MCF 10A (cell line): Measurements from ENCODE around the gene KLF13. TPM values are rescaled to one million over a fixed set of nuclear protein-coding genes. Genes with fewer than 3 reads are reported as not detected.

Source experiments
- BruUV-seq: library from RNA; stranded (reverse); fragments of 400-500 nt; replicated peaks from 2 replicates; lab custom pipeline; 2021; lab: Mats Ljungman, UMichigan
- CTCF ChIA-PET: fragments of 300-600 bp; sonication (Branson Sonifier 250); formaldehyde crosslinking; extraction: SDS; loops from one replicate; lab custom pipeline; 2021; ENCODE audit warnings: antibody characterized with exemption, inconsistent platforms; lab: Yijun Ruan, JAX
- POLR2A ChIA-PET: fragments of 300-600, 350-650 bp; sonication (Branson Sonifier 250); formaldehyde crosslinking; extraction: SDS; loops from one replicate; lab custom pipeline; 2020; ENCODE audit warnings: antibody characterized with exemption, inconsistent platforms; lab: Yijun Ruan, JAX
- DNase-seq: peaks from one replicate; pipeline ENCODE4 v3.0.0-alpha.2; 2018; ENCODE audit not compliant: unreplicated experiment
- H3K27ac Mint-ChIP-seq: one replicate; pipeline ENCODE4 v1.8.0; 2022; ENCODE audit warnings: mild to moderate bottlenecking, low read depth, mixed read lengths; ENCODE audit not compliant: unreplicated experiment
- H3K27me3 Mint-ChIP-seq: one replicate; pipeline ENCODE4 v1.8.0; 2022; ENCODE audit warnings: mixed read lengths; ENCODE audit not compliant: insufficient read depth, unreplicated experiment
- H3K36me3 Mint-ChIP-seq: one replicate; pipeline ENCODE4 v1.8.0; 2022; ENCODE audit warnings: mild to moderate bottlenecking, moderate library complexity, mixed read lengths; ENCODE audit not compliant: insufficient read depth, unreplicated experiment
- H3K4me1 Mint-ChIP-seq: one replicate; pipeline ENCODE4 v1.8.0; 2022; ENCODE audit warnings: mixed read lengths; ENCODE audit not compliant: insufficient read depth, unreplicated experiment
- H3K4me3 Mint-ChIP-seq: one replicate; pipeline ENCODE4 v1.8.0; 2022; ENCODE audit warnings: mild to moderate bottlenecking, moderate library complexity, mixed read lengths; ENCODE audit not compliant: unreplicated experiment
- H3K9me3 Mint-ChIP-seq: one replicate; pipeline ENCODE4 v1.8.0; 2022; ENCODE audit warnings: mixed read lengths; ENCODE audit not compliant: unreplicated experiment
- CTCF ChIP-seq: fragments of 200-600 bp; IDR thresholded peaks from one replicate; pipeline ENCODE4 v1.8.0; 2022; ENCODE audit warnings: antibody characterized with exemption, mild to moderate bottlenecking; ENCODE audit not compliant: unreplicated experiment
- intact Hi-C: fragments of 100-400 bp; cut with micrococcal nuclease; formaldehyde crosslinking; loops from 2 replicates; pipeline ENCODE4 v1.14.1; 2022
- total RNA-seq: library from RNA; stranded (reverse); gene quantifications from 2 replicates; pipeline ENCODE4 v1.2.3, GENCODE V29; 2022

Gene KLF13
- total RNA-seq, 1 experiment from 2014 or later, result 83.1 TPM

GRCh38 chr15:31302029-31302657, 24.5 kb upstream of the KLF13 start:
- TF ChIP-seq CTCF, result no peak
- ChIA-PET POLR2A (no interaction called here), CTCF (interaction anchor here (0.6 to 1.3 kb wide), 5 partner anchors 72 to 672 kb away, joined by 3 to 6 read pairs (median 4); no protein-coding TSS in a partner anchor)
- intact Hi-C loops, result no loop called here
- H3K4me1 Mint-ChIP-seq, result peaks cover 4% of the 10 kb centered on the region
- no peaks in the 10 kb centered on the region for H3K36me3 Mint-ChIP-seq
- DNase-seq, result no peak
- H3K4me3 Mint-ChIP-seq, result no peak overlapping the region
- BruUV-seq, result no TSS peak
- no peak overlapping the region for H3K27ac Mint-ChIP-seq
- H3K27me3 Mint-ChIP-seq, result no peaks in the 10 kb centered on the region
- no peaks in the 10 kb centered on the region for H3K9me3 Mint-ChIP-seq

- intact Hi-C loops, result no loop called here
- DNase-seq, result peak; percentile 50
- H3K4me1 Mint-ChIP-seq, result peaks cover 2% of the 10 kb centered on the region
- CTCF ChIA-PET, result interaction anchor here (0.6 to 1.3 kb wide), 9 partner anchors 64 to 518 kb away, joined by 3 to 6 read pairs (median 3); no protein-coding TSS in a partner anchor
- H3K36me3 Mint-ChIP-seq, result no peaks in the 10 kb centered on the region
- POLR2A ChIA-PET, result interaction anchor here (0.6 to 1.1 kb wide), 3 partner anchors 23 to 1341 kb away, joined by 3 read pairs; no protein-coding TSS in a partner anchor
- no peak overlapping the region for H3K4me3 Mint-ChIP-seq
- no peaks in the 10 kb centered on the region for H3K9me3 Mint-ChIP-seq
- no TSS peak for BruUV-seq
- no peaks in the 10 kb centered on the region for H3K27me3 Mint-ChIP-seq
- H3K27ac Mint-ChIP-seq, result no peak overlapping the region
- TF ChIP-seq CTCF, result no peak
Measured at GRCh38 chr15:31302778-31303725, 23.6 kb upstream of the KLF13 start.

- no peaks in the 10 kb centered on the region for H3K9me3 Mint-ChIP-seq
- no TSS peak for BruUV-seq
- no peak for DNase-seq
- peaks cover 5% of the 10 kb centered on the region for H3K4me1 Mint-ChIP-seq
- H3K36me3 Mint-ChIP-seq, result no peaks in the 10 kb centered on the region
- H3K27me3 Mint-ChIP-seq, result no peaks in the 10 kb centered on the region
- TF ChIP-seq CTCF, result no peak
- no peak overlapping the region for H3K4me3 Mint-ChIP-seq
- intact Hi-C loops, result no loop called here
- CTCF ChIA-PET, result interaction anchor here (0.6 to 1.3 kb wide), 6 partner anchors 65 to 364 kb away, joined by 3 to 6 read pairs (median 4); no protein-coding TSS in a partner anchor
- no peak overlapping the region for H3K27ac Mint-ChIP-seq
- POLR2A ChIA-PET, result interaction anchor here (0.7 to 1.1 kb wide), 2 partner anchors 22 to 113 kb away, joined by 3 read pairs; no protein-coding TSS in a partner anchor
Measured at GRCh38 chr15:31303726-31304648, 22.6 kb upstream of the KLF13 start.
